Endothelial cell of umbilical vein (primary cell): ENCODE data around the gene SYNGR1. TPM values are rescaled to one million over a fixed set of nuclear protein-coding genes. Genes with fewer than 3 reads are reported as not detected.
A peak's percentile ranks its signal among the peaks of the same experiment; 100 is the strongest.
"Not testable (repeated sequence)": the region's sequence is repeated elsewhere in the genome, so short reads cannot be mapped to it uniquely, and the experiment has no call there.

Experiments
- BruUV-seq: library from RNA; stranded (reverse); fragments of 400-500 nt; replicated peaks from 2 replicates; lab custom pipeline; 2021; lab: Mats Ljungman, UMichigan
- CTCF ChIA-PET: fragments of 300-600, 350-600 bp; sonication (Branson Sonifier 250); formaldehyde crosslinking; loops from one replicate; lab custom pipeline; 2021; ENCODE audit warnings: antibody characterized with exemption, inconsistent platforms; lab: Charles Lee
- POLR2A ChIA-PET: fragments of 300-600, 350-600 bp; sonication (Branson Sonifier 250); formaldehyde crosslinking; loops from one replicate; lab custom pipeline; 2021; ENCODE audit warnings: antibody characterized with exemption, inconsistent platforms; lab: Charles Lee
- DNase-seq: peaks from one replicate; pipeline ENCODE4 v3.0.0-alpha.2; 2011; ENCODE audit warnings: low read depth, low spot score
- FAIRE-seq: peaks from 2 replicates; lab custom pipeline; 2011; peaks lifted over from hg19 to GRCh38; lab: Jason Lieb, UNC
- H2AFZ ChIP-seq: 2 replicates; pipeline ENCODE4 v1.6.0; 2012; ENCODE audit warnings: low read depth, low read length, control low read depth, inconsistent platforms
- H3K27ac ChIP-seq: 2 replicates; pipeline ENCODE4 v1.5.1; 2011; ENCODE audit warnings: low read depth, mild to moderate bottlenecking, control low read depth, low read length, moderate library complexity; ENCODE audit not compliant: insufficient read depth
- H3K27me3 ChIP-seq, 2 experiments: 2 replicates each; pipeline versions ENCODE4 v1.6.0 to v1.6.1; 2011; ENCODE audit warnings: low read length in 2 of 2, mixed read lengths in 1 of 2; ENCODE audit not compliant: control insufficient read depth in 2 of 2, insufficient read depth in 2 of 2
- H3K36me3 ChIP-seq, 2 experiments: 2 replicates in 1 of 2; 3 replicates in 1 of 2; pipeline ENCODE4 v1.5.1; 2011; ENCODE audit warnings: low read length in 2 of 2, mild to moderate bottlenecking in 1 of 2, moderate library complexity in 1 of 2; ENCODE audit not compliant: control insufficient read depth in 2 of 2, insufficient read depth in 2 of 2; ENCODE audit errors: extremely low read depth in 1 of 2
- H3K4me1 ChIP-seq: 3 replicates; pipeline ENCODE4 v1.5.1; 2011; ENCODE audit warnings: mild to moderate bottlenecking, low read length; ENCODE audit not compliant: control insufficient read depth, insufficient read depth; ENCODE audit errors: extremely low read depth
- H3K4me2 ChIP-seq: 2 replicates; pipeline ENCODE4 v1.6.1; 2011; ENCODE audit warnings: low read length, control low read depth, mixed read lengths; ENCODE audit not compliant: insufficient read depth
- H3K4me3 ChIP-seq, 3 experiments: fragments of 200-600 bp in 1 of 3; sonication (generic), shearing (Covaris generic) in 1 of 3; replicated peaks in 1 of 3; 2 replicates each; pipeline ENCODE4 v1.5.1; 2011 to 2016; ENCODE audit warnings: control low read depth in 3 of 3, low read length in 3 of 3, mild to moderate bottlenecking in 2 of 3, inconsistent platforms in 1 of 3, low read depth in 1 of 3, moderate library complexity in 1 of 3; ENCODE audit not compliant: insufficient read depth in 1 of 3
- H3K79me2 ChIP-seq: 2 replicates; pipeline ENCODE4 v1.6.0; 2012; ENCODE audit warnings: low read length, inconsistent platforms; ENCODE audit not compliant: control insufficient read depth, insufficient read depth
- H3K9ac ChIP-seq: replicated peaks from 2 replicates; pipeline ENCODE3; 2011; ENCODE audit warnings: low read length, control low read depth; ENCODE audit not compliant: insufficient read depth; ENCODE audit errors: extremely low read depth
- H3K9me1 ChIP-seq: replicated peaks from 3 replicates; pipeline ENCODE4 v1.6.0; 2011; ENCODE audit warnings: mild to moderate bottlenecking, low read length; ENCODE audit not compliant: control insufficient read depth, insufficient read depth; ENCODE audit errors: extremely low read depth
- H3K9me3 ChIP-seq: replicated peaks from 2 replicates; pipeline ENCODE4 v1.5.1; 2012; ENCODE audit warnings: low read length, inconsistent platforms; ENCODE audit not compliant: control insufficient read depth, insufficient read depth
- H4K20me1 ChIP-seq: replicated peaks from 2 replicates; pipeline ENCODE3; 2011; ENCODE audit warnings: mild to moderate bottlenecking, low read length; ENCODE audit not compliant: control insufficient read depth, insufficient read depth; ENCODE audit errors: extremely low read depth
- CTCF ChIP-seq, 2 donors: IDR thresholded peaks; 1 replicate in 1 of 2; 2 replicates in 1 of 2; pipeline ENCODE4 v1.5.1; 2011; ENCODE audit warnings: low read length in 2 of 2, mild to moderate bottlenecking in 2 of 2, moderate library complexity in 2 of 2, control low read depth in 1 of 2, inconsistent platforms in 1 of 2, low read depth in 1 of 2; ENCODE audit not compliant: insufficient read depth in 1 of 2; ENCODE audit errors: extremely low read depth in 1 of 2
- EZH2 ChIP-seq: IDR thresholded peaks from 2 replicates; pipeline ENCODE4 v1.6.1; 2012; ENCODE audit warnings: borderline replicate concordance, low read depth, mild to moderate bottlenecking, moderate library complexity, low read length, inconsistent platforms; ENCODE audit not compliant: severe bottlenecking
- FOS ChIP-seq: IDR thresholded peaks from 2 replicates; pipeline ENCODE4 v1.6.1; 2011; ENCODE audit warnings: mild to moderate bottlenecking, low read length, moderate library complexity, borderline replicate concordance; ENCODE audit not compliant: insufficient read depth
- GATA2 ChIP-seq: IDR thresholded peaks from 2 replicates; pipeline ENCODE4 v1.7.0; 2011; ENCODE audit warnings: low read depth, mild to moderate bottlenecking, moderate library complexity, mixed read lengths, low read length; ENCODE audit not compliant: insufficient read length, insufficient read depth
- JUN ChIP-seq: IDR thresholded peaks from 2 replicates; pipeline ENCODE4 v1.6.1; 2011; ENCODE audit warnings: borderline replicate concordance, low read depth; ENCODE audit not compliant: insufficient read length, insufficient read depth
- MAX ChIP-seq: IDR thresholded peaks from 2 replicates; pipeline ENCODE4 v1.6.1; 2011; ENCODE audit not compliant: insufficient read depth, insufficient read length
- MYC ChIP-seq: IDR thresholded peaks from one replicate; pipeline ENCODE4 v1.6.1; 2011; ENCODE audit warnings: mild to moderate bottlenecking, low read depth, low read length
- POLR2A ChIP-seq: IDR thresholded peaks from 2 replicates; pipeline ENCODE4 v1.6.1; 2012; ENCODE audit warnings: low read depth, mild to moderate bottlenecking, control low read depth, low read length
- POLR2AphosphoS5 ChIP-seq: IDR thresholded peaks from 2 replicates; pipeline ENCODE4 v1.6.1; 2012; ENCODE audit warnings: low read depth, mild to moderate bottlenecking, control low read depth, low read length, moderate library complexity; ENCODE audit not compliant: insufficient read depth
- dilution Hi-C: fragments of 300-500 bp; cut with MboI; formaldehyde crosslinking; loops from one replicate; pipeline ENCODE4 v1.15.0; 2019; ENCODE audit warnings: low sequenced_read_pairs; ENCODE audit not compliant: extremely low pct_ligation_motif_present
- intact Hi-C: fragments of 100-400 bp; cut with micrococcal nuclease; formaldehyde crosslinking; loops from one replicate; pipeline ENCODE4 v1.10.0; 2022
- polyA plus RNA-seq, 4 experiments: library from polyadenylated mRNA; depleted of rRNA in 3 of 4; stranded (reverse) in 3 of 4; unstranded in 1 of 4; fragments of >200 nt; gene quantifications; 2 replicates each; pipeline versions ENCODE4 v1.2.1 to v1.2.3, GENCODE V29; 2011 to 2012; ENCODE audit warnings: missing spikeins in 1 of 4
- total RNA-seq: library from RNA; stranded (reverse); gene quantifications from 2 replicates; pipeline ENCODE4 v1.2.3, GENCODE V29; 2021

SYNGR1 gene
- total and polyA plus RNA-seq, 2 donors (not counting 3 experiments of a cell fraction or from before 2014, with no cell fraction given): 3.8 to 10.2 TPM

- DNase-seq (no peak), FAIRE-seq (no peak)
- CTCF ChIA-PET: no interaction called here
- Histone ChIP-seq H3K27me3 (no peaks in the 10 kb centered on the region), H3K4me2 (no peak overlapping the region), H3K4me3 (no peak overlapping the region), H3K4me1 (peaks cover 5% of the 10 kb centered on the region), H3K9me3 (no peaks in the 10 kb centered on the region), H3K79me2 (no peaks in the 10 kb centered on the region), H4K20me1 (no peaks in the 10 kb centered on the region), H2AFZ (no peak overlapping the region), H3K9ac (no peak overlapping the region), H3K27ac (no peak overlapping the region), H3K36me3 (no peaks in the 10 kb centered on the region), H3K9me1 (no peaks in the 10 kb centered on the region)
- dilution Hi-C loops: no loop called here
- POLR2A ChIA-PET: no interaction called here
- intact Hi-C loops: no loop called here
- TF ChIP-seq CTCF (IDR thresholded peaks at IDR 0.05; ENCODE audit: extremely low read depth in 1 of 2, insufficient read depth in 1 of 2, low read depth in 1 of 2, low read length in 2 of 2): no peak
- TF ChIP-seq JUN: no peak
- no peak for TF ChIP-seq EZH2
- no peak for TF ChIP-seq FOS
- no peak for TF ChIP-seq GATA2
- no peak for TF ChIP-seq MAX
- no peak for TF ChIP-seq POLR2AphosphoS5
- TF ChIP-seq POLR2A: no peak
- TF ChIP-seq MYC: no peak
- no TSS peak for BruUV-seq
Measured at GRCh38 chr22:39336411-39336810, 13.4 kb upstream of the SYNGR1 start.

GRCh38 chr22:39339775-39340174 is 10.0 kb upstream of the SYNGR1 start:
- H4K20me1 ChIP-seq, H3K9me1 ChIP-seq, H3K4me3 ChIP-seq, FAIRE-seq, H3K79me2 ChIP-seq, H3K4me1 ChIP-seq, H3K36me3 ChIP-seq, H2AFZ ChIP-seq, dilution Hi-C loops, H3K9ac ChIP-seq, H3K9me3 ChIP-seq, H3K27ac ChIP-seq, H3K4me2 ChIP-seq, BruUV-seq: not testable (repeated sequence)
- ChIA-PET CTCF (interaction anchor here (0.6 to 2.0 kb wide), 6 partner anchors 8 to 189 kb away, joined by 3 to 9 read pairs (median 3); a partner anchor contains a TSS), POLR2A (interaction anchor here (0.6 kb wide), 2 partner anchors 20 to 21 kb away, joined by 3 to 7 read pairs; partner anchors contain the start of gene RPL3)
- peaks cover 5 to 10% of the 10 kb centered on the region in 2 experiments for H3K27me3 ChIP-seq
- intact Hi-C loops: loop anchor here (10.0 kb wide), 1 partner anchor 155 kb away; no protein-coding TSS in a partner anchor
- DNase-seq: peak; percentile 20
